Measurements from ENCODE around the gene COLQ. TPM values are rescaled to one million over a fixed set of nuclear protein-coding genes. Genes with fewer than 3 reads are reported as not detected.

The COLQ gene
- polyA plus RNA-seq, 2 of the 4 experiments (the other 2 are of a cell fraction): 0.71 to 1.1 TPM

DNA sequence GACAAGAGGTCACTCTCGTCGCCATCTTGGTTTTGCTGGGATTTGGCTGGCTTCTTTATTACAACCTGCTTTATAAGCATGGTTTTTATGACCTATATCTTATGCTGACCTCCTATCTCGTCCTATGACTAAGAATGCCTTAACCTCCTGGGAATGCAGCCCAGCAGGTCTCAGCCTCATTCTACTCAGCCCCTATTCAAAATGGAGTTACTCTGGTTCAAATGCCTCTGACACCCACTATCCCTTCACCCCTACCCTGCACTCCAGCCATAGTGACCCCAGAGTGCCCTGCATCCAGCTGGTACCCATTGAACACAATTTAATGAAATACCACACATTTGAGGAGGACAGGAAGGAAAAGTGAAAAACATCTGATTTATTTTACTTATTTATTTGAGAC is 117.5 kb downstream of the COLQ start:
- FAIRE-seq (no peak), DNase-seq (ENCODE audit: low read depth in 1 of 2, low spot score in 1 of 2) (no peak), ATAC-seq (no peak)
- no peak overlapping the region for H3K4me2 ChIP-seq
- H3K27ac ChIP-seq: no peak overlapping the region
- WGBS (ENCODE audit: missing lambda C conversion rate): 87% methylated on average over 3 of the region's 3 CpGs
- ChIA-PET POLR2A (no interaction called here), CTCF (interaction anchor here (1.9 to 8.5 kb wide), 3 partner anchors 16 to 200 kb away, joined by 20 to 175 read pairs (median 35); partner anchors contain the start of gene CAPN7)
- no peaks in the 10 kb centered on the region for H3K9me3 ChIP-seq
- H3K4me3 ChIP-seq: no peak overlapping the region
- TF ChIP-seq HEYL (CRISPR knock-in tag; IDR thresholded peaks at IDR 0.05) (no peak), SMC3 (IDR thresholded peaks at IDR 0.05) (no peak), NR3C1 (IDR thresholded peaks at IDR 0.05) (no peak), HDAC2 (IDR thresholded peaks at IDR 0.05) (no peak), TP53 (CRISPR knock-in tag; IDR thresholded peaks at IDR 0.05) (no peak)
- no peaks in the 10 kb centered on the region for H3K4me1 ChIP-seq

DNA sequence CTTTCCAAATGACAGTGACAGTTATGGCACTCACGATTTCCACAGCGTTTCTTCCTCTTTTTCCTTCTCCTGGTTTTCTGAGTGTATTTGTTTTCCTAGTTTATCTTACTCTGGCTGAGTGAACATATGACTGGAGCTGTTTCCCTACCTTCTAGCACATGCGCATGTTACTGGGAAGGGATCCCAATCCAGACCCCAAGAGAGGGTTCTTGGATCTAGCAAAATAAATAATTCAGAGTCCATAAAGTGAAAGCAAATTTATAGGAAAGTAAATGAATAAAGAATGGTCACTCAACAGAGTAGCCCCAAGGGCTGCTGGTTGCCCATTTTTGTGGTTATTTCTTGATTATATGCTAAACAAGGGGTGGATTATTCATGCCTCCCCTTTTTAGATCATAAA is 118.0 kb downstream of the COLQ start:
- no peaks in the 10 kb centered on the region for H3K9me3 ChIP-seq
- POLR2A ChIA-PET: interaction anchor here (0.7 kb wide), 1 partner anchor 24 kb away, joined by 4 read pairs; no protein-coding TSS in a partner anchor
- H3K4me2 ChIP-seq: no peak overlapping the region
- DNase-seq (ENCODE audit: low read depth in 1 of 2, low spot score in 1 of 2) (no peak), FAIRE-seq (no peak), ATAC-seq (no peak)
- CTCF ChIA-PET: interaction anchor here (1.3 to 8.5 kb wide), 2 partner anchors 136 to 198 kb away, joined by 4 to 175 read pairs; partner anchors contain the start of gene CAPN7
- TF ChIP-seq NPAS2 (CRISPR knock-in tag; IDR thresholded peaks at IDR 0.05; ENCODE audit: borderline replicate concordance) (no peak), JUN (IDR thresholded peaks at IDR 0.05) (no peak), KDM1A (IDR thresholded peaks at IDR 0.05; ENCODE audit: low read depth) (no peak), NR3C1 (IDR thresholded peaks at IDR 0.05) (no peak), FOSB (CRISPR knock-in tag; IDR thresholded peaks at IDR 0.05) (no peak), MAZ (IDR thresholded peaks at IDR 0.05; ENCODE audit: borderline replicate concordance, low read depth, low read length) (no peak), EHF (CRISPR knock-in tag; IDR thresholded peaks at IDR 0.05) (no peak), TP53 (CRISPR knock-in tag; IDR thresholded peaks at IDR 0.05) (no peak), TFCP2L1 (CRISPR knock-in tag; IDR thresholded peaks at IDR 0.05) (no peak), ZSCAN20 (CRISPR knock-in tag; IDR thresholded peaks at IDR 0.05) (no peak), ZC3H11A (IDR thresholded peaks at IDR 0.05) (no peak), HOXB13 (CRISPR knock-in tag; IDR thresholded peaks at IDR 0.05; ENCODE audit: low read depth) (no peak), FOXS1 (CRISPR knock-in tag; IDR thresholded peaks at IDR 0.05) (no peak), RAD21 (conservative IDR thresholded peaks at IDR 0.05 in 1 of 2, IDR thresholded peaks at IDR 0.05 in 1 of 2) (no peak), POLR2AphosphoS2 (conservative IDR thresholded peaks at IDR 0.05; ENCODE audit: low read length) (no peak), SMC3 (IDR thresholded peaks at IDR 0.05) (no peak)
- TF ChIP-seq, protein P1, sequence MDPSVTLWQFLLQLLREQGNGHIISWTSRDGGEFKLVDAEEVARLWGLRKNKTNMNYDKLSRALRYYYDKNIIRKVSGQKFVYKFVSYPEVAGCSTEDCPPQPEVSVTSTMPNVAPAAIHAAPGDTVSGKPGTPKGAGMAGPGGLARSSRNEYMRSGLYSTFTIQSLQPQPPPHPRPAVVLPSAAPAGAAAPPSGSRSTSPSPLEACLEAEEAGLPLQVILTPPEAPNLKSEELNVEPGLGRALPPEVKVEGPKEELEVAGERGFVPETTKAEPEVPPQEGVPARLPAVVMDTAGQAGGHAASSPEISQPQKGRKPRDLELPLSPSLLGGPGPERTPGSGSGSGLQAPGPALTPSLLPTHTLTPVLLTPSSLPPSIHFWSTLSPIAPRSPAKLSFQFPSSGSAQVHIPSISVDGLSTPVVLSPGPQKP (IDR thresholded peaks at IDR 0.05; ENCODE audit: low read depth, low read length): no peak
- TF ChIP-seq, protein P2, sequence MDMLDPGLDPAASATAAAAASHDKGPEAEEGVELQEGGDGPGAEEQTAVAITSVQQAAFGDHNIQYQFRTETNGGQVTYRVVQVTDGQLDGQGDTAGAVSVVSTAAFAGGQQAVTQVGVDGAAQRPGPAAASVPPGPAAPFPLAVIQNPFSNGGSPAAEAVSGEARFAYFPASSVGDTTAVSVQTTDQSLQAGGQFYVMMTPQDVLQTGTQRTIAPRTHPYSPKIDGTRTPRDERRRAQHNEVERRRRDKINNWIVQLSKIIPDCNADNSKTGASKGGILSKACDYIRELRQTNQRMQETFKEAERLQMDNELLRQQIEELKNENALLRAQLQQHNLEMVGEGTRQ (IDR thresholded peaks at IDR 0.05): no peak
- H3K4me1 ChIP-seq: no peaks in the 10 kb centered on the region
- no peak overlapping the region for H3K4me3 ChIP-seq
- H3K27ac ChIP-seq: no peak overlapping the region
- 70% methylated on average over 3 of the region's 3 CpGs for WGBS (ENCODE audit: missing lambda C conversion rate)

DNA sequence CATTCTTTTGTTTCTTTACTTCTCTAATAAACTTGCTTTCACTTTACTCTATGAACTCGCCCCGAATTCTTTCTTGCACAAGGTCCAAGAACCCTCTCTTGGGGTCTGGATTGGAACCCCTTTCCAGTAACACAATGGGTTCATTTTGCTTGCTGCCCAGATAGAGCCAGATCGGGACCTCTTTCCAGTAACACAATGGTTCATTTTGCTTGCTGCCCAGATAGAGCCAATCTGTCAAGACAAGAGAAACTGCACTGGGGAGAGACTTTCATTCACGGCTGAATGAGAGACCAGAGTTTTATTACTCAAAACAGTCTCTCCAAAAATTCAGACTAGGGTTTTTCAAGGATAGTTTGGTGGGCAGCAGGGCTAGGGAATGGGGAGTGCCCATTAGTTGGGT is 119.6 kb downstream of the COLQ start:
- ATAC-seq (no peak), FAIRE-seq (no peak), DNase-seq (ENCODE audit: low read depth in 1 of 2, low spot score in 1 of 2) (no peak)
- TF ChIP-seq ESRRA (IDR thresholded peaks at IDR 0.05; ENCODE audit: borderline replicate concordance, low read length): no peak
- no peak for TF ChIP-seq EHF (CRISPR knock-in tag; IDR thresholded peaks at IDR 0.05)
- H3K27ac ChIP-seq: no peak overlapping the region
- WGBS (ENCODE audit: missing lambda C conversion rate): 80% methylated on average over 4 of the region's 4 CpGs
- H3K4me2 ChIP-seq: no peak overlapping the region
- H3K4me1 ChIP-seq: no peaks in the 10 kb centered on the region
- no peaks in the 10 kb centered on the region for H3K9me3 ChIP-seq
- ChIA-PET CTCF (interaction anchor here (0.7 to 8.5 kb wide), 2 partner anchors 135 to 164 kb away, joined by 3 to 175 read pairs; no protein-coding TSS in a partner anchor), POLR2A (no interaction called here)
- H3K4me3 ChIP-seq: no peak overlapping the region

Small RNAs within 50 kb of the gene (small RNA-seq; reads per million reads assigned to genes)
- gene MIR4270 (0 reads per million in 6 experiments), gene RN7SL110P (0 reads per million in 6 experiments), gene RNU6-1024P (0 reads per million in 6 experiments)

Other genes with a start within 250 kb of the COLQ start
- 12.6 and 16.0 TPM in 2 replicates for gene SH3BP5, start 189.1 kb downstream of the COLQ start, polyA plus RNA-seq (2011; rRNA removed)
- gene SH3BP5, start 189.1 kb downstream of the COLQ start, polyA plus RNA-seq (2017; fragmentation: RNase III; extraction: RNeasy Plus Mini Kit Qiagen cat#74134 plus additional on column Dnase treatment): 10.5 to 11.2 TPM (median 10.9 TPM) in 3 replicates
- 37.4 and 42.7 TPM in 2 replicates for gene METTL6, start 94.2 kb downstream of the COLQ start, polyA plus RNA-seq (2011; rRNA removed)
- 26.3 to 29.6 TPM (median 28.3 TPM) in 3 replicates for gene METTL6, start 94.2 kb downstream of the COLQ start, polyA plus RNA-seq (2017; fragmentation: RNase III; extraction: RNeasy Plus Mini Kit Qiagen cat#74134 plus additional on column Dnase treatment)
- gene EAF1, start 94.1 kb downstream of the COLQ start, polyA plus RNA-seq (2011; rRNA removed): 18.6 and 20.7 TPM in 2 replicates
- 12.3 to 13.9 TPM (median 13.6 TPM) in 3 replicates for gene EAF1, start 94.1 kb downstream of the COLQ start, polyA plus RNA-seq (2017; fragmentation: RNase III; extraction: RNeasy Plus Mini Kit Qiagen cat#74134 plus additional on column Dnase treatment)
- gene HACL1, start 79.9 kb upstream of the COLQ start, polyA plus RNA-seq (2011; rRNA removed): 51.0 and 69.0 TPM in 2 replicates
- 24.3 to 26.5 TPM (median 26.3 TPM) in 3 replicates for gene HACL1, start 79.9 kb upstream of the COLQ start, polyA plus RNA-seq (2017; fragmentation: RNase III; extraction: RNeasy Plus Mini Kit Qiagen cat#74134 plus additional on column Dnase treatment)
- gene BTD, start 80.0 kb upstream of the COLQ start, polyA plus RNA-seq (2011; rRNA removed): 17.8 and 23.7 TPM in 2 replicates
- 13.4 to 17.6 TPM (median 16.5 TPM) in 3 replicates for gene BTD, start 80.0 kb upstream of the COLQ start, polyA plus RNA-seq (2017; fragmentation: RNase III; extraction: RNeasy Plus Mini Kit Qiagen cat#74134 plus additional on column Dnase treatment)